ENCODE results near the gene ACTN4.

DNA sequence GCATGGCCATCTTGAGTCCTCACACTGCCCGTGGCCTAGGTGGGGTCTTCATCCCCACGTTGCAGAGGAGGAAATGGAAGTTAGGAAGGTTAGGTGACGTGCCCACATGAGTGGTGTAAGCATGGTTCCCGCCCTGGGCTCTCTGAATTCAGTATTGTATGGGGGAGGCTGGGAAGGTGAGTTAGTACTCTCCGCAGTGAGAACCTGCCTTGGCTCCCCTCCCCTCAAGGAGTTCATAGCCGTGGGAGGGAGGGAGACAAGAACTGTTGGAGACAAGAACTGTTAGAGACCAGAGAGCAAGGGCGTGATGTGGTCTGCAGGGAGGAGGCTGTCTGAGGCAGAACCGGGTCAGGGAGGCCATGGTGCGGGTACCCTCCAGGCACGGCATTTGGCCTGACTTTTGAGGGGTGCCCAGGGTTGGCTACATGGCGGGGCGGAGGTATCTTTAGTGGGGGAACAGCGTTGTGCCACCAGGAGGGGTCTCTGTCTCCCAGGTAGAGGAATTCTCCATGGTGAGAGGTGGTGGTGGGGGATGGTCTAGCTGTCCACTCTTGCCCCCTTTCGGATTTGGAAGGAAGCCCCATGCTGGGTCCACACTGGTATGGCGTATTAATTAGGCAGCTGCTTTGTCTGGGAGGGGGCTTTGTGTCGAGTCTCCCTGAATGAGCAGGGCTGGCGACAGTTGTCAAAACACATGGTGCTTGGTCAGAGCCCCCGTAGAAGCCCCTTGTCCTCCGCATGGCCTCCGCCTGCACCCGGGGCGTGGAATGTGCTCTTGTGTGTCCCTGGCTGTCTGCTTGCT lies 51.0 kb downstream of the ACTN4 start:
- TF ChIP-seq, protein P1, sequence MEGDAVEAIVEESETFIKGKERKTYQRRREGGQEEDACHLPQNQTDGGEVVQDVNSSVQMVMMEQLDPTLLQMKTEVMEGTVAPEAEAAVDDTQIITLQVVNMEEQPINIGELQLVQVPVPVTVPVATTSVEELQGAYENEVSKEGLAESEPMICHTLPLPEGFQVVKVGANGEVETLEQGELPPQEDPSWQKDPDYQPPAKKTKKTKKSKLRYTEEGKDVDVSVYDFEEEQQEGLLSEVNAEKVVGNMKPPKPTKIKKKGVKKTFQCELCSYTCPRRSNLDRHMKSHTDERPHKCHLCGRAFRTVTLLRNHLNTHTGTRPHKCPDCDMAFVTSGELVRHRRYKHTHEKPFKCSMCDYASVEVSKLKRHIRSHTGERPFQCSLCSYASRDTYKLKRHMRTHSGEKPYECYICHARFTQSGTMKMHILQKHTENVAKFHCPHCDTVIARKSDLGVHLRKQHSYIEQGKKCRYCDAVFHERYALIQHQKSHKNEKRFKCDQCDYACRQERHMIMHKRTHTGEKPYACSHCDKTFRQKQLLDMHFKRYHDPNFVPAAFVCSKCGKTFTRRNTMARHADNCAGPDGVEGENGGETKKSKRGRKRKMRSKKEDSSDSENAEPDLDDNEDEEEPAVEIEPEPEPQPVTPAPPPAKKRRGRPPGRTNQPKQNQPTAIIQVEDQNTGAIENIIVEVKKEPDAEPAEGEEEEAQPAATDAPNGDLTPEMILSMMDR (IDR thresholded peaks at IDR 0.05): no peak
- no peak for TF ChIP-seq POLR2A (IDR thresholded peaks at IDR 0.05)
